HFFc6 (cell line): ENCODE measurements around the gene MTHFD1. TPM values are rescaled to one million over a fixed set of nuclear protein-coding genes. Genes with fewer than 3 reads are reported as not detected.

ENCODE experiments used
- DNase-seq: peaks from one replicate; pipeline ENCODE4 v3.0.0-alpha.2; 2018
- H3K27ac Mint-ChIP-seq: 2 replicates; pipeline ENCODE4 v1.8.0; 2020; ENCODE audit warnings: mild to moderate bottlenecking, mixed read lengths
- H3K27me3 Mint-ChIP-seq: 2 replicates; pipeline ENCODE4 v1.8.0; 2021; ENCODE audit warnings: mild to moderate bottlenecking, moderate library complexity, mixed read lengths; ENCODE audit not compliant: insufficient read depth
- H3K36me3 Mint-ChIP-seq: 2 replicates; pipeline ENCODE4 v1.8.0; 2021; ENCODE audit warnings: low read depth, mixed read lengths
- H3K4me1 Mint-ChIP-seq: 2 replicates; pipeline ENCODE4 v1.8.0; 2020; ENCODE audit warnings: low read depth, mixed read lengths
- H3K4me3 Mint-ChIP-seq: 2 replicates; pipeline ENCODE4 v1.8.0; 2020; ENCODE audit warnings: mild to moderate bottlenecking, moderate library complexity, mixed read lengths
- H3K9me3 Mint-ChIP-seq: 2 replicates; pipeline ENCODE4 v1.8.0; 2020; ENCODE audit warnings: mild to moderate bottlenecking, mixed read lengths
- CTCF ChIP-seq: fragments of 200-600 bp; sonication (generic); IDR thresholded peaks from 2 replicates; pipeline ENCODE4 v1.5.0; 2021; ENCODE audit warnings: antibody characterized with exemption, mild to moderate bottlenecking
- total RNA-seq, 6 experiments: library from RNA; stranded (reverse); fragmentation: NEBNext Ultra II Directional; extraction: Animal tissue kit (Norgen Biotek cat#: 25700); gene quantifications; 2 replicates in 1 of 6; 3 replicates in 5 of 6; pipeline ENCODE4 v1.2.3, GENCODE V29; 2021

MTHFD1 gene
- total RNA-seq, 6 experiments from 2014 or later, result 81.3 to 116 (median 111) TPM

GRCh38 chr14:64502887-64503433 is 114.8 kb downstream of the MTHFD1 start:
- H3K27ac Mint-ChIP-seq, result peak overlapping the region; percentile 97
- H3K4me3 Mint-ChIP-seq, result peak overlapping the region; percentile 95
- peaks cover 10% of the 10 kb centered on the region for H3K36me3 Mint-ChIP-seq
- no peaks in the 10 kb centered on the region for H3K9me3 Mint-ChIP-seq
- TF ChIP-seq CTCF, result no peak
- 0 out of 2 replicates have a peak, but pooled peaks cover 3% of the 10 kb centered on the region for H3K27me3 Mint-ChIP-seq
- peaks cover 59% of the 10 kb centered on the region for H3K4me1 Mint-ChIP-seq
- DNase-seq, result no peak

GRCh38 chr14:64503434-64504309 is 115.5 kb downstream of the MTHFD1 start, which contains the start of gene ZBTB25:
TSS of gene ZBTB25 (minus strand) at chr14:64503838. CDS start at chr14:64490533, 13,305 bp downstream.
- Mint-ChIP-seq H3K4me3 (peak within 1 kb of the TSS; percentile 95), H3K4me1 (peaks cover 66% of the 10 kb centered on the region), H3K36me3 (peaks cover 10% of the 10 kb centered on the region), H3K27ac (peak within 1 kb of the TSS; percentile 99), H3K9me3 (no peaks in the 10 kb centered on the region), H3K27me3 (0 out of 2 replicates have a peak, but pooled peaks cover 3% of the 10 kb centered on the region)
- peak; percentile 89 for DNase-seq
- TF ChIP-seq CTCF, result peak; percentile 6; the same call in 1 of the 2 replicates

- no peak for TF ChIP-seq CTCF
- peak within 1 kb of the TSS; percentile 95 for H3K4me3 Mint-ChIP-seq
- peaks cover 73% of the 10 kb centered on the region for H3K4me1 Mint-ChIP-seq
- peak; percentile 84 for DNase-seq
- no peaks in the 10 kb centered on the region for H3K9me3 Mint-ChIP-seq
- 0 out of 2 replicates have a peak, but pooled peaks cover 3% of the 10 kb centered on the region for H3K27me3 Mint-ChIP-seq
- H3K27ac Mint-ChIP-seq, result peak within 1 kb of the TSS; percentile 99
- peaks cover 10% of the 10 kb centered on the region for H3K36me3 Mint-ChIP-seq
Observed at GRCh38 chr14:64504310-64504896, 116.2 kb downstream of the MTHFD1 start, which contains the start of gene ZBTB1. TSS of gene ZBTB1 (plus strand) at chr14:64504770. CDS start at chr14:64521505, 16,735 bp downstream.

- TF ChIP-seq CTCF, result no peak; the same call in 1 of the 2 replicates
- no peaks in the 10 kb centered on the region for H3K9me3 Mint-ChIP-seq
Observed at GRCh38 chr14:64504897-64505794, 117.0 kb downstream of the MTHFD1 start.

More at GRCh38 chr14:64504897-64505794, 117.0 kb downstream of the MTHFD1 start:
- H3K4me1 Mint-ChIP-seq, result peaks cover 74% of the 10 kb centered on the region
- peak overlapping the region; percentile 99 for H3K27ac Mint-ChIP-seq
- DNase-seq, result peak; percentile 81
- peak overlapping the region; percentile 95 for H3K4me3 Mint-ChIP-seq
- H3K36me3 Mint-ChIP-seq, result peaks cover 10% of the 10 kb centered on the region
- H3K27me3 Mint-ChIP-seq, result 0 out of 2 replicates have a peak, but pooled peaks cover 3% of the 10 kb centered on the region
